IPS-20b (cell line): ENCODE data around the gene PHLPP1.

Experiments used
- H3K27ac ChIP-seq: one replicate; pipeline ENCODE4 v1.5.1; 2013; ENCODE audit warnings: low read length
- H3K27me3 ChIP-seq: 2 replicates; pipeline ENCODE4 v1.6.1; 2013; ENCODE audit warnings: mild to moderate bottlenecking, low read length, inconsistent platforms; ENCODE audit not compliant: insufficient read depth
- H3K36me3 ChIP-seq: 2 replicates; pipeline ENCODE4 v1.6.1; 2013; ENCODE audit warnings: low read depth, mild to moderate bottlenecking, inconsistent platforms, low read length, moderate library complexity; ENCODE audit not compliant: insufficient read depth
- H3K4me1 ChIP-seq: 2 replicates; pipeline ENCODE4 v1.6.1; 2013; ENCODE audit warnings: mild to moderate bottlenecking, control low read depth, inconsistent platforms, low read length, moderate library complexity; ENCODE audit not compliant: insufficient read depth
- H3K4me3 ChIP-seq: 2 replicates; pipeline ENCODE4 v1.5.1; 2013; ENCODE audit warnings: mild to moderate bottlenecking, low read length, inconsistent platforms
- H3K9ac ChIP-seq: 2 replicates; pipeline ENCODE4 v1.6.1; 2013; ENCODE audit warnings: low read depth, mild to moderate bottlenecking, inconsistent platforms, low read length, moderate library complexity
- H3K9me3 ChIP-seq: 2 replicates; pipeline ENCODE4 v1.6.1; 2013; ENCODE audit warnings: mild to moderate bottlenecking, low read depth, low read length, inconsistent platforms; ENCODE audit not compliant: insufficient read depth

The PHLPP1 gene

GRCh38 chr18:62967089-62967488 is 251.7 kb downstream of the PHLPP1 start:
- Histone ChIP-seq H3K27me3 (no peaks in the 10 kb centered on the region), H3K9ac (no peak overlapping the region), H3K4me1 (peaks cover 14% of the 10 kb centered on the region; the same call in 1 of the 2 replicates), H3K4me3 (no peak overlapping the region), H3K9me3 (no peaks in the 10 kb centered on the region), H3K36me3 (peaks cover 25% of the 10 kb centered on the region), H3K27ac (no peak overlapping the region)

- no peak overlapping the region for H3K4me3 ChIP-seq
- H3K9me3 ChIP-seq = no peaks in the 10 kb centered on the region
- H3K36me3 ChIP-seq = peaks cover 67% of the 10 kb centered on the region
- H3K9ac ChIP-seq = no peak overlapping the region
- H3K4me1 ChIP-seq = peaks cover 10% of the 10 kb centered on the region; the same call in 1 of the 2 replicates
- H3K27me3 ChIP-seq = no peaks in the 10 kb centered on the region
- H3K27ac ChIP-seq = no peak overlapping the region
These were observed 258.3 kb downstream of the PHLPP1 start for GRCh38 chr18:62973689-62974088.

DNA sequence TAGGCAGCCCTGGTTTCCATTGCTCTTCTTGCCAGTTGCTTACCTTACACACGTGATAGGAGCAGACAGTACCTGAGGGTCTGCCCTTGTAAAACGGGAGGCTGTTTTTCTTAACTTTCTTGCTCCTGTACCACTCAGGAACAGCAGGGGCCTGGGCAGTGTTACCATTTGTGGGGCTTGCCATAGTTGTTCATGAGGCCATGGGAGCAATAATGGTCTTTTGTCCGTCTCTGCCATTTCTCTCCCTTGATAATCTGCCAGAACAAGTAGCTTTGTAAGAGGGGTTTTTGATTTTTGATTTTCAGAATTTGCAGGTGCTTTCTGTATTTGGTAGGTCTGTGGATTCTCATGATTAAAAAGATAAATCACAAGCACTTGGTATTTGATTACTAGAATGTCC is 259.0 kb downstream of the PHLPP1 start:
- peaks cover 74% of the 10 kb centered on the region for H3K36me3 ChIP-seq

GRCh38 chr18:62974928-62975675 is 259.8 kb downstream of the PHLPP1 start:
- H3K27me3 ChIP-seq = no peaks in the 10 kb centered on the region
- H3K9ac ChIP-seq = no peak overlapping the region
- peaks cover 80% of the 10 kb centered on the region for H3K36me3 ChIP-seq
- no peaks in the 10 kb centered on the region for H3K9me3 ChIP-seq
- H3K27ac ChIP-seq = no peak overlapping the region
- H3K4me1 ChIP-seq = peaks cover 10% of the 10 kb centered on the region; the same call in 1 of the 2 replicates
- H3K4me3 ChIP-seq = no peak overlapping the region

More for the DNA sequence above, 259.0 kb downstream of the PHLPP1 start:
- no peaks in the 10 kb centered on the region for H3K27me3 ChIP-seq
- H3K9ac ChIP-seq = no peak overlapping the region
- no peak overlapping the region for H3K27ac ChIP-seq
- no peaks in the 10 kb centered on the region for H3K9me3 ChIP-seq
- peaks cover 10% of the 10 kb centered on the region; the same call in 1 of the 2 replicates for H3K4me1 ChIP-seq
- H3K4me3 ChIP-seq = no peak overlapping the region

DNA sequence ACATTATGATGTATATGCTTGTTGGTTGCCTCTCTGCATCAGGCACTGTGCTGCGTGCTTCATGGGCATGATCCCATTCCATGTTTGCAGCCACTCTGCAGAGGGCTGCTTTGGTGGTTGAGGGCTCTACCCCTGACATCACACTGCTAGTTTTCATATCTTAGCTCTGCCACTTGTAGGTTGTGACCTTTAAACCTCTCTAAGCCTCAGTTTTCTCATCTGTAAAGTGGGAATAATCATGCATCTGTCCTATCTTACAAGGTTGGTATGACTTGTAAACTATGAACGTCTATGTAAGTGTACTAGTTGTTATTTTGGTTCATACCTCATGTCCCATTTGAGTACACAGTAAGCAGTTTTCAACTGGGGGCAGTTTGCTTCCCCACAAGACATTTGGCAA is 260.4 kb downstream of the PHLPP1 start:
- H3K27ac ChIP-seq = no peak overlapping the region
- no peak overlapping the region for H3K9ac ChIP-seq
- no peaks in the 10 kb centered on the region for H3K27me3 ChIP-seq
- peaks cover 10% of the 10 kb centered on the region; the same call in 1 of the 2 replicates for H3K4me1 ChIP-seq
- H3K4me3 ChIP-seq = no peak overlapping the region
- H3K9me3 ChIP-seq = no peaks in the 10 kb centered on the region
- peaks cover 83% of the 10 kb centered on the region for H3K36me3 ChIP-seq

- Histone ChIP-seq H3K9me3 (no peaks in the 10 kb centered on the region), H3K27ac (no peak overlapping the region), H3K27me3 (no peaks in the 10 kb centered on the region), H3K4me1 (peaks cover 10% of the 10 kb centered on the region; the same call in 1 of the 2 replicates), H3K36me3 (peaks cover 83% of the 10 kb centered on the region), H3K4me3 (no peak overlapping the region), H3K9ac (no peak overlapping the region)
These were observed 260.9 kb downstream of the PHLPP1 start for GRCh38 chr18:62976227-62976626.

DNA sequence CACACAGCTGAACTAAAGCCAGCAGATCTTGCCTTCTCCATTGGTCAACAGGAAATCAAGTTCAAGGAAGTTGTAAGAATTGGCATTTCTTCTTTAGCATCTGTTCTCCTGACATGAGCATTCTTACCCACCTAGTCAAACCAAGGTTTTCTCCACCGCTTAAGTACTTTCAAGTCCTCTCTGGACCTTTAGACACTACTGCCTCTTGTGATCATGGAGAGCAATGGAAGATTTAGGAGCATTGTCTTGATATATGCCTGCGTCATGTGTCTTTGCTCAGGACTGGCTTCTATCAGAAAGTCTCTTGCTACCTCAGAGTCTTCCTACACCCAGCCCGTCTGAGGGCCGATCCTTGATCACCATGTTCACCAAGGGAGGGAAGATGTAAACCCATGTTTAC is 262.2 kb downstream of the PHLPP1 start:
- H3K27me3 ChIP-seq = no peaks in the 10 kb centered on the region
- no peak overlapping the region for H3K9ac ChIP-seq
- no peak overlapping the region for H3K27ac ChIP-seq
- no peak overlapping the region for H3K4me3 ChIP-seq
- peaks cover 76% of the 10 kb centered on the region for H3K36me3 ChIP-seq
- 0 out of 2 replicates have a peak, but pooled peaks cover 6% of the 10 kb centered on the region for H3K4me1 ChIP-seq
- H3K9me3 ChIP-seq = no peaks in the 10 kb centered on the region

DNA sequence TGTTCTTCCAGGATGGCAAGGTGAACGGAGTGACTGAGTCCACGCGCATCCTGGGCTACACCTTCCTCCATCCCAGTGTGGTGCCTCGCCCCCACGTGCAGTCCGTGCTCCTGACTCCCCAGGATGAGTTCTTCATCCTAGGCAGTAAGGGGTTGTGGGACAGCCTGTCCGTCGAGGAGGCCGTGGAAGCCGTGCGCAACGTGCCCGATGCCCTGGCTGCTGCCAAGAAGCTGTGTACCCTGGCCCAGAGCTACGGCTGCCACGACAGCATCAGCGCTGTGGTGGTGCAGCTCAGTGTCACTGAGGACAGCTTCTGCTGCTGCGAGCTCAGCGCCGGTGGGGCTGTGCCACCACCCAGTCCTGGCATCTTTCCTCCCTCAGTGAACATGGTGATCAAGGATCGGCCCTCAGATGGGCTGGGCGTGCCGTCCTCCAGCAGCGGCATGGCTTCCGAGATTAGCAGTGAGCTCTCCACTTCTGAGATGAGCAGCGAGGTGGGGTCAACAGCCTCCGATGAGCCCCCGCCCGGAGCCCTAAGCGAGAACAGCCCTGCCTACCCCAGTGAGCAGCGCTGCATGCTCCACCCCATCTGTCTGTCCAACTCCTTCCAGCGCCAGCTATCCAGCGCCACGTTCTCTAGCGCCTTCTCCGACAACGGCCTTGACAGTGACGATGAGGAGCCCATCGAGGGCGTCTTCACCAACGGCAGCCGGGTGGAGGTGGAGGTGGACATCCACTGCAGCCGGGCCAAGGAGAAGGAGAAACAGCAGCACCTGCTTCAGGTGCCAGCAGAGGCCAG is 263.1 kb downstream of the PHLPP1 start:
- Histone ChIP-seq H3K9me3 (no peaks in the 10 kb centered on the region), H3K4me1 (no peaks in the 10 kb centered on the region), H3K9ac (no peak overlapping the region), H3K4me3 (no peak overlapping the region), H3K27ac (no peak overlapping the region), H3K36me3 (peaks cover 67% of the 10 kb centered on the region), H3K27me3 (no peaks in the 10 kb centered on the region)

GRCh38 chr18:62979176-62979575 is 263.8 kb downstream of the PHLPP1 start:
- Histone ChIP-seq H3K4me3 (no peak overlapping the region), H3K27ac (no peak overlapping the region), H3K9ac (no peak overlapping the region), H3K36me3 (peaks cover 60% of the 10 kb centered on the region), H3K9me3 (no peaks in the 10 kb centered on the region), H3K4me1 (no peaks in the 10 kb centered on the region), H3K27me3 (no peaks in the 10 kb centered on the region)

GRCh38 chr18:62979900-62980299 is 264.6 kb downstream of the PHLPP1 start:
- Histone ChIP-seq H3K36me3 (peaks cover 54% of the 10 kb centered on the region), H3K4me1 (no peaks in the 10 kb centered on the region), H3K27ac (no peak overlapping the region), H3K9ac (no peak overlapping the region), H3K9me3 (no peaks in the 10 kb centered on the region), H3K27me3 (no peaks in the 10 kb centered on the region), H3K4me3 (no peak overlapping the region)

DNA sequence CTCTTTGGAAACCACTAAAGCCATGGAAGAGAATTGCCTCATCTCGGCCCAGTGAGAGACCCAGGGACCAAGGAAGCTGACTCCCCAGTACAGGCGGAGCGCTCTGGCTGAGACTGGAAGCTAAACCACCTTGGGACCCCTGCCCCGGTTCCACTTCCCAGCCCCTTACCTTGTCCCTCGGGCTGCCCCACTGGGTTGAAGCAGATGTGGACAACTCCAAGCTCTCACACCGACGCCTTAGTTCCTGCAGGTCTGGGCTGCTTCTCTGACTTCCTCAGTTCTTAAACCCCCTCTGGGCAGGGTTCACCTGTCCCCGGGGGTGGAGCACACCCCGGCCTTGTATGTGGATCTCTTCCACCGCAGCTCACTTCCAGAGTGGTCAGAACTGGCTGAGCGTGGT is 266.2 kb downstream of the PHLPP1 start:
- H3K36me3 ChIP-seq = peaks cover 37% of the 10 kb centered on the region
- no peaks in the 10 kb centered on the region for H3K9me3 ChIP-seq
- H3K4me1 ChIP-seq = no peaks in the 10 kb centered on the region
- no peak overlapping the region for H3K27ac ChIP-seq
- H3K9ac ChIP-seq = no peak overlapping the region
- no peak overlapping the region for H3K4me3 ChIP-seq
- no peaks in the 10 kb centered on the region for H3K27me3 ChIP-seq
